WI38 (cell line): Measurements from ENCODE around the gene KRTCAP2.

ENCODE experiments used
- H3K4me3 ChIP-seq: 2 replicates; pipeline ENCODE4 v1.5.1; 2011; ENCODE audit warnings: low read depth, mild to moderate bottlenecking, control low read depth, low read length
- CTCF ChIP-seq: IDR thresholded peaks from 2 replicates; pipeline ENCODE4 v1.5.1; 2012; ENCODE audit warnings: low read depth, mild to moderate bottlenecking, control low read depth, low read length

KRTCAP2 gene

GRCh38 chr1:155135415-155136028, 37.6 kb downstream of the KRTCAP2 start, which contains the start of gene SLC50A1:
Gene SLC50A1, plus strand, starts transcription at chr1:155135852. Its CDS starts 60 bp downstream, at chr1:155135912.
- peak within 1 kb of the TSS; percentile 64 for H3K4me3 ChIP-seq
- no peak for TF ChIP-seq CTCF

- peak overlapping the region; percentile 64 for H3K4me3 ChIP-seq
- TF ChIP-seq CTCF: no peak
Measured at GRCh38 chr1:155134880-155135414, 38.2 kb downstream of the KRTCAP2 start.

- peak overlapping the region; percentile 64 for H3K4me3 ChIP-seq
- no peak for TF ChIP-seq CTCF
Measured at GRCh38 chr1:155134322-155134721, 38.8 kb downstream of the KRTCAP2 start.

GRCh38 chr1:155133799-155134281, 39.3 kb downstream of the KRTCAP2 start:
- no peak for TF ChIP-seq CTCF
- no peak overlapping the region for H3K4me3 ChIP-seq

- TF ChIP-seq CTCF: no peak
- no peak overlapping the region for H3K4me3 ChIP-seq
Measured at GRCh38 chr1:155131856-155132255, 41.2 kb downstream of the KRTCAP2 start.

GRCh38 chr1:155131285-155131684, 41.8 kb downstream of the KRTCAP2 start:
- no peak overlapping the region for H3K4me3 ChIP-seq
- no peak for TF ChIP-seq CTCF

- no peak overlapping the region for H3K4me3 ChIP-seq
- no peak for TF ChIP-seq CTCF
Measured at GRCh38 chr1:155130272-155131006, 42.7 kb downstream of the KRTCAP2 start.
